Effector memory CD4-positive, alpha-beta T cell (primary cell): Measurements from ENCODE around the gene ALDH18A1.

ENCODE experiments used
- DNase-seq, 3 donors: peaks; one replicate each; pipeline ENCODE4 v3.0.0-alpha.2; 2020
- H3K27ac ChIP-seq: 2 replicates; pipeline ENCODE4 v1.7.0; 2013; ENCODE audit warnings: mild to moderate bottlenecking, low read length, moderate library complexity; ENCODE audit not compliant: insufficient read depth, poor library complexity, severe bottlenecking
- H3K27me3 ChIP-seq: replicated peaks from 2 replicates; pipeline ENCODE4 v1.7.0; 2013; ENCODE audit warnings: mild to moderate bottlenecking, low read length; ENCODE audit not compliant: insufficient read depth, control insufficient read depth, poor library complexity, severe bottlenecking
- H3K36me3 ChIP-seq: 2 replicates; pipeline ENCODE4 v1.7.0; 2013; ENCODE audit warnings: mild to moderate bottlenecking, low read length, moderate library complexity; ENCODE audit not compliant: control insufficient read depth, insufficient read depth
- H3K4me1 ChIP-seq: 2 replicates; pipeline ENCODE4 v1.7.0; 2013; ENCODE audit warnings: low read length, mild to moderate bottlenecking; ENCODE audit not compliant: control insufficient read depth, insufficient read depth, poor library complexity, severe bottlenecking
- H3K4me3 ChIP-seq: 2 replicates; pipeline ENCODE4 v1.7.0; 2013; ENCODE audit warnings: low read length, low read depth, mild to moderate bottlenecking; ENCODE audit not compliant: insufficient read depth, poor library complexity, severe bottlenecking
- H3K9me3 ChIP-seq: 2 replicates; pipeline ENCODE4 v1.7.0; 2013; ENCODE audit warnings: mild to moderate bottlenecking, low read length, moderate library complexity; ENCODE audit not compliant: control insufficient read depth

ALDH18A1 gene

DNA sequence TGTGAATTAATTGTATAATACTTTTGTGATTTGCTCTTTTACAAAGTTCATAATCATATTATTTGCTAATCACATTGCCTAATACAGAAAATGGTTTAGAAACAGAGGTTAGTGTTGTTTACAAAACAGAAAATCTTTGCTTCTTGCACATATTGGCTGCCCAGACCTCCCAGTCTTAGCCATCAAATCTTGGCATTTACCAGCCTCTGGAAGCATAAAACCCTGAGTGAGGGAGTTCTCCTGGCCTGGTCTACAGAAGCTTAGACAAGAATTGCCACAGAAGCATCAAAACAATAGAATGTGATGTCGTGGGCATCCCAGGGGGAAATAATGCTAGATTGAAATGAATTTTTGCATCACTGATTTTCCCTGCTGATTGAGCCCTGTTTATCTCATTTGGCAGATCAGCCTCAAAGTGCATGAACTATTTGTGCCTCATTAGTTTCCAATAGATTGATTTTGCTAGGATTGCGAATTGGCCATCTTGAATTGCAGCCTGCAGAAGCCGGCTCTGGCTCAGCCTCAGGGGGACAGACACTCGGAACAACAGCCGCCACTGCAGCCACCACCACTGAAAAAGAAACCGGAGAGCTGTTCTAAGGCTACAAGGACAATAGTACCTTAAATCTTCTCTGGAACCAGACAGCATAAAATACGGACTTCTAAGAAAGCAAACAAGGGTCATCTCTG is 84.2 kb downstream of the ALDH18A1 start:
- no peaks in the 10 kb centered on the region for H3K4me1 ChIP-seq
- no peak overlapping the region for H3K27ac ChIP-seq
- no peak overlapping the region for H3K4me3 ChIP-seq
- H3K36me3 ChIP-seq, result no peaks in the 10 kb centered on the region
- no peaks in the 10 kb centered on the region for H3K27me3 ChIP-seq
- no peaks in the 10 kb centered on the region for H3K9me3 ChIP-seq
- no peak for DNase-seq

GRCh38 chr10:95571390-95571789 is 85.1 kb downstream of the ALDH18A1 start:
- no peaks in the 10 kb centered on the region for H3K36me3 ChIP-seq
- no peak for DNase-seq

GRCh38 chr10:95569368-95569767 is 87.1 kb downstream of the ALDH18A1 start:
- no peak for DNase-seq
- no peak overlapping the region for H3K27ac ChIP-seq
- no peaks in the 10 kb centered on the region for H3K27me3 ChIP-seq
- H3K4me3 ChIP-seq, result no peak overlapping the region
- H3K9me3 ChIP-seq, result no peaks in the 10 kb centered on the region
- H3K36me3 ChIP-seq, result no peaks in the 10 kb centered on the region
- H3K4me1 ChIP-seq, result no peaks in the 10 kb centered on the region

More at GRCh38 chr10:95571390-95571789, 85.1 kb downstream of the ALDH18A1 start:
- H3K9me3 ChIP-seq, result no peaks in the 10 kb centered on the region
- no peaks in the 10 kb centered on the region for H3K27me3 ChIP-seq
- no peak overlapping the region for H3K27ac ChIP-seq
- H3K4me3 ChIP-seq, result no peak overlapping the region
- H3K4me1 ChIP-seq, result no peaks in the 10 kb centered on the region

DNA sequence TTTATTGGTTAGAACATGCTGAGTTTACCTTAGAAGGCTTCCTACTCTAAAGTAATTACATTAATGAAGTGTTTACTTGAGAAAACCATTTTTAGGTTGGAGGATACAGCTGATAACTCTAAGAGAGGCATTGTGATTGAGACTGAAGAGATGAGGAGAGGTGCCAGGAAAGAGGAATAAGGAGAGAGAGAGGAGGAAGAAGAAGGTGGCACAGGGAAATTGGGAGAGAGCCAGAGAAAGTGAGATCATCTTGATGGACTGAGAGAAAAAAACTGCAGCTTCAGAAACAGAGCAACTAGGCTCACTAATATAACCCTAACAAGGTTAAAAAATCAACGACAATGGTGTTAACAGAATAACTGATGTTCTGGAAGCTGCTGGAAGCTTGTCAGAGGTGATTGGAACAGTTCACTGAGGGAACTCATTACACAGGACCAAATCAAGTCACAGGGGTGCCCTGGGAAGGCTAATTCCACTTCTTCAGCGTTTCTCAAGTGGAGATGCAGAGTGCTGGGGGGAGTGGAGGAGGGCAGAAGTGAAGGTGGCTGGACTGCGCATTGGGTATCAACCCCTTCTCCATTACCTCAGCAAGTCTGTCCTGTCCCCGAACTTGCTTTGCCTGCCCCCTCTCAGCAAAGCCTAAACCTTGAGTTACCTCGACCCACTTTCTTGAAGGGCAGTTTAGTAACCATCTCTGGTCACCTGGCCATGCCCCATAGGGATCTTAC is 88.4 kb downstream of the ALDH18A1 start:
- DNase-seq, result no peak
- H3K4me1 ChIP-seq, result no peaks in the 10 kb centered on the region
- H3K27ac ChIP-seq, result no peak overlapping the region

GRCh38 chr10:95566136-95566535 is 90.4 kb downstream of the ALDH18A1 start:
- H3K4me3 ChIP-seq, result no peak overlapping the region
- H3K36me3 ChIP-seq, result no peaks in the 10 kb centered on the region
- DNase-seq, result no peak

More for the DNA sequence above, 88.4 kb downstream of the ALDH18A1 start:
- Histone ChIP-seq H3K27me3 (no peaks in the 10 kb centered on the region), H3K9me3 (no peaks in the 10 kb centered on the region), H3K4me3 (no peak overlapping the region), H3K36me3 (no peaks in the 10 kb centered on the region)

GRCh38 chr10:95565336-95565735 is 91.2 kb downstream of the ALDH18A1 start:
- H3K4me1 ChIP-seq, result peaks cover 2% of the 10 kb centered on the region
- no peaks in the 10 kb centered on the region for H3K27me3 ChIP-seq
- no peak overlapping the region for H3K27ac ChIP-seq
- DNase-seq, result no peak
- no peaks in the 10 kb centered on the region for H3K9me3 ChIP-seq
- H3K4me3 ChIP-seq, result no peak overlapping the region
- H3K36me3 ChIP-seq, result no peaks in the 10 kb centered on the region

More at GRCh38 chr10:95566136-95566535, 90.4 kb downstream of the ALDH18A1 start:
- H3K4me1 ChIP-seq, result no peaks in the 10 kb centered on the region
- H3K27ac ChIP-seq, result no peak overlapping the region
- H3K27me3 ChIP-seq, result no peaks in the 10 kb centered on the region
- no peaks in the 10 kb centered on the region for H3K9me3 ChIP-seq

- no peaks in the 10 kb centered on the region for H3K9me3 ChIP-seq
- H3K36me3 ChIP-seq, result no peaks in the 10 kb centered on the region
- no peak overlapping the region for H3K4me3 ChIP-seq
- H3K27ac ChIP-seq, result no peak overlapping the region
- H3K4me1 ChIP-seq, result peaks cover 6% of the 10 kb centered on the region
- DNase-seq, result no peak
- H3K27me3 ChIP-seq, result no peaks in the 10 kb centered on the region
Measured at GRCh38 chr10:95564291-95564690, 92.2 kb downstream of the ALDH18A1 start.

DNA sequence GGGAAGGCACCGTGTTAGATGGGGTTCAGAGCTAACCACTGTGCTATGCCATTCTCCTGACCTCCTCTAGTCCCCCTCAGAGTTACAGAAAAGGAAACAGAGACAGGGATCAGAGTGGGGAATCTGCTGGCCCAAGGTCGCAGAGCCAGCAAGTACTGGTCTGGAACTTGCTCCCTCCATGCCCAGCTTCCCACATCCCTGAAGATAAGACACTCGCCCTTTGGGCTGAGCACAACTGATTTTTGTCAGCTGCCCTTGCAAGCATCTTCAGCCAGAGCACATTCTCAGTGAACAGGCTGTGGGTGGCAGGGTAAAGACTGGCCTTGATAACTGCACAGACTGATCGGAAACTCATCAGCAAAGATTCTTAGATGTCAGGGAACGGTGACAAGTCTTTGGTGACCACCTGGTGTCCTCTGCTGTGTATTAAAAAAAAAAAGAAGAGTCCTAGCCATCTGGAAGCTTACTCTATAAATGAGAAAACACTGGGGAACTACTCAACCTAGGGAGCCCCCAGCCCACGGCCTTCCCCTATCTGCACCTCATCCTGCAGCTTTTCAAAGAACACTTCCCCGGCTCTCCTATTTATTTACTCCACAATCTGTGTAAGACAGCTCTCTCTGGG is 94.1 kb downstream of the ALDH18A1 start:
- Histone ChIP-seq H3K9me3 (no peaks in the 10 kb centered on the region), H3K27me3 (no peaks in the 10 kb centered on the region), H3K27ac (no peak overlapping the region), H3K4me3 (no peak overlapping the region), H3K4me1 (peaks cover 6% of the 10 kb centered on the region), H3K36me3 (no peaks in the 10 kb centered on the region)
- no peak for DNase-seq

- no peaks in the 10 kb centered on the region for H3K9me3 ChIP-seq
- no peaks in the 10 kb centered on the region for H3K36me3 ChIP-seq
- H3K27me3 ChIP-seq, result no peaks in the 10 kb centered on the region
- H3K4me1 ChIP-seq, result peaks cover 6% of the 10 kb centered on the region
- H3K27ac ChIP-seq, result no peak overlapping the region
- DNase-seq, result no peak
- H3K4me3 ChIP-seq, result peak overlapping the region; percentile 91
Measured at GRCh38 chr10:95561864-95562177, 94.7 kb downstream of the ALDH18A1 start.
